HepG2 (cell line): ENCODE results near the gene POLRMT. TPM values are rescaled to one million over a fixed set of nuclear protein-coding genes. Genes with fewer than 3 reads are reported as not detected.

Source experiments
- CCDC6 ChIP-seq: sonication (generic); formaldehyde crosslinking; IDR thresholded peaks from 2 replicates; pipeline ENCODE4 v1.8.1; 2022; ENCODE audit warnings: mild to moderate bottlenecking, missing genetic modification reagents, moderate library complexity
- HNRNPLL ChIP-seq: fragments of 200-400 bp; formaldehyde crosslinking; IDR thresholded peaks from 2 replicates; pipeline ENCODE4 v1.6.1; 2017; ENCODE audit warnings: mild to moderate bottlenecking, low read depth, low read length; ENCODE audit not compliant: poor library complexity, severe bottlenecking
- JARID2 ChIP-seq: sonication (generic); formaldehyde crosslinking; IDR thresholded peaks from 2 replicates; pipeline ENCODE4 v1.8.1; 2023; ENCODE audit warnings: missing genetic modification reagents, inconsistent platforms; ENCODE audit not compliant: insufficient replicate concordance
- POLR2AphosphoS5 ChIP-seq: IDR thresholded peaks from 2 replicates; pipeline ENCODE4 v1.6.1; 2012; ENCODE audit warnings: low read depth, low read length
- TBL1XR1 ChIP-seq: fragments of 150-350 bp; IDR thresholded peaks from 2 replicates; pipeline ENCODE4 v1.6.1; 2014; ENCODE audit warnings: borderline replicate concordance, low read length; ENCODE audit not compliant: partially characterized antibody
- ZNF143 ChIP-seq: sonication (generic); formaldehyde crosslinking; IDR thresholded peaks from 2 replicates; pipeline ENCODE4 v1.4.0; 2020; ENCODE audit warnings: missing genetic modification reagents
- ZNF253 ChIP-seq: sonication (generic); formaldehyde crosslinking; IDR thresholded peaks from 2 replicates; pipeline ENCODE4 v1.8.0; 2022; ENCODE audit warnings: mild to moderate bottlenecking, missing genetic modification reagents, borderline replicate concordance
- ZNF34 ChIP-seq: sonication (generic); formaldehyde crosslinking; IDR thresholded peaks from 2 replicates; pipeline ENCODE4 v1.4.0; 2020; ENCODE audit warnings: mild to moderate bottlenecking, missing genetic modification reagents, borderline replicate concordance
- ZNF589 ChIP-seq: sonication (generic); formaldehyde crosslinking; conservative IDR thresholded peaks from 2 replicates; pipeline ENCODE4 v1.8.0; 2022; ENCODE audit warnings: mild to moderate bottlenecking, moderate library complexity, missing genetic modification reagents
- ZNF703 ChIP-seq: sonication (generic); formaldehyde crosslinking; IDR thresholded peaks from 2 replicates; pipeline ENCODE4 v1.5.1; 2020; ENCODE audit warnings: missing genetic modification reagents, mild to moderate bottlenecking, moderate library complexity, borderline replicate concordance
- polyA plus RNA-seq, 8 experiments: library from polyadenylated mRNA; depleted of rRNA in 3 of 8; stranded (reverse) in 7 of 8; unstranded in 1 of 8; fragments of >200 nt; fragmentation: Illumina TruSeq in 4 of 8; extraction: Trizol in 4 of 8; gene quantifications; 2 replicates each; pipeline versions ENCODE4 v1.2.1 to v1.2.3, GENCODE V29; 2011 to 2016; ENCODE audit warnings: low read depth in 4 of 8, missing spikeins in 1 of 8, mixed read lengths in 1 of 8; ENCODE audit not compliant: insufficient read depth in 1 of 8
- total RNA-seq, 5 experiments: library from RNA; depleted of rRNA; stranded (reverse); fragments of >200 nt; fragmentation: Illumina TruSeq; extraction: Trizol; gene quantifications; 2 replicates each; pipeline ENCODE4 v1.2.3, GENCODE V29; 2016; ENCODE audit warnings: low read depth in 1 of 5
- TF ChIP-seq, protein P1 (sequence below): sonication (generic); formaldehyde crosslinking; IDR thresholded peaks from 2 replicates; pipeline ENCODE4 v1.4.0; 2020; ENCODE audit warnings: missing genetic modification reagents, borderline replicate concordance
- TF ChIP-seq, protein P2 (sequence below): sonication (generic); formaldehyde crosslinking; conservative IDR thresholded peaks from 2 replicates; pipeline ENCODE4 v1.5.0; 2020; ENCODE audit warnings: missing genetic modification reagents
- TF ChIP-seq, protein P3 (sequence below), 2 experiments: fragments of 450-650 bp in 1 of 2; sonication (generic) in 1 of 2; formaldehyde crosslinking; IDR thresholded peaks; 2 replicates each; pipeline versions ENCODE4 v1.5.0 to v1.8.0; 2020 to 2022; ENCODE audit warnings: mild to moderate bottlenecking in 1 of 2, missing genetic modification reagents in 1 of 2
- TF ChIP-seq, protein P4 (sequence below): IDR thresholded peaks from 2 replicates; pipeline ENCODE4 v1.6.1; 2012; ENCODE audit warnings: inconsistent platforms
- TF ChIP-seq, protein P5 (sequence below): sonication (generic); formaldehyde crosslinking; IDR thresholded peaks from 2 replicates; pipeline ENCODE4 v1.8.1; 2023; ENCODE audit warnings: mild to moderate bottlenecking, inconsistent platforms, moderate library complexity, missing genetic modification reagents, borderline replicate concordance
- TF ChIP-seq, protein P6 (sequence below): sonication (generic); formaldehyde crosslinking; IDR thresholded peaks from 2 replicates; pipeline ENCODE4 v1.4.0; 2020; ENCODE audit warnings: mild to moderate bottlenecking, low read depth, missing genetic modification reagents
- TF ChIP-seq, protein P7 (sequence below): IDR thresholded peaks from 2 replicates; pipeline ENCODE4 v1.6.1; 2016; ENCODE audit warnings: control low read depth

POLRMT gene
- total and polyA plus RNA-seq, 2 of the 13 experiments (the other 11 are each of a cell fraction or from before 2014, with no cell fraction given), result 78.0 to 101 TPM

DNA sequence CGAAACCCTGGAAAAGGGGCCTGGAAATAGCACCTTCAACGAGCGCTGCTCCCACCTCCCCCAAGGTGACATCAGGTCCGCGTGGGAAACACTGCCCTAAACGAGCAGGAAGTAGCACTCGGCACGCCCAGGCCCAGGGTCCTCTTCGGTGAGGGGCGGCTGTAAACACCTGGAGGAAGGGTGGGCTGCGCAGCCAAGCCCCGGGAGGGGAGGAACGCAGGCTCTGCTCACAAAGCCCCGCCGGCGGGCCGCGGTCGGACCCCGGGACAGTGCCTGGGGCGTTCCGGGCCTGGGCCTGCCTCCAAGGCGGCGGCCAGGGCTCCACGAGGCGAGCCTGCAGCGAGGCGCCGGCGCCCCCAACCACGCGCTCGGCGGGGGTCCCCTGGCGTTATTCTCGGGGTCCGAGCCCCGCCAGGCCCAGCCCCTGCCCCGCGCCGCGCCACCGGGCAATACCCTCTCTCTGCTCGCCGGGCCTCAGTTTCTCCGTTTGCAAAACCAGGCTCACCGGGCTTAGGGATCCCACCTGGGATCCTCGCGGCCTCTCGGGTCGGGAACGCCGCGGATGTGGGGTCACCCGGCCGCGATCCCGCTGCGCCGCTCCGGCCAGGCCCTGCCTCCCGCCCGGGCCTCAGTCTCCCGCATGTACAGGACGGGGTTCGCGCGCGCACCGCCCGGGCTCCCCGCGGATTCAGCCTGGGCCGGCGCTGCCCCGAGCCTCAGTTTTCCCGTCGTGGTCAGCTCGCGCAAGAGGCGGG is 29.0 kb upstream of the POLRMT start (continued):
- TF ChIP-seq ZNF253 (CRISPR knock-in tag) (no peak), CCDC6 (CRISPR knock-in tag) (no peak), POLR2AphosphoS5 (peak; percentile 33; the same call in 1 of the 2 replicates), ZNF143 (CRISPR knock-in tag) (peak; percentile 70), ZNF589 (CRISPR knock-in tag) (no peak), HNRNPLL (no peak), TBL1XR1 (no peak), ZNF703 (CRISPR knock-in tag) (no peak), JARID2 (no peak), ZNF34 (CRISPR knock-in tag) (no peak)
- TF ChIP-seq, protein P1, sequence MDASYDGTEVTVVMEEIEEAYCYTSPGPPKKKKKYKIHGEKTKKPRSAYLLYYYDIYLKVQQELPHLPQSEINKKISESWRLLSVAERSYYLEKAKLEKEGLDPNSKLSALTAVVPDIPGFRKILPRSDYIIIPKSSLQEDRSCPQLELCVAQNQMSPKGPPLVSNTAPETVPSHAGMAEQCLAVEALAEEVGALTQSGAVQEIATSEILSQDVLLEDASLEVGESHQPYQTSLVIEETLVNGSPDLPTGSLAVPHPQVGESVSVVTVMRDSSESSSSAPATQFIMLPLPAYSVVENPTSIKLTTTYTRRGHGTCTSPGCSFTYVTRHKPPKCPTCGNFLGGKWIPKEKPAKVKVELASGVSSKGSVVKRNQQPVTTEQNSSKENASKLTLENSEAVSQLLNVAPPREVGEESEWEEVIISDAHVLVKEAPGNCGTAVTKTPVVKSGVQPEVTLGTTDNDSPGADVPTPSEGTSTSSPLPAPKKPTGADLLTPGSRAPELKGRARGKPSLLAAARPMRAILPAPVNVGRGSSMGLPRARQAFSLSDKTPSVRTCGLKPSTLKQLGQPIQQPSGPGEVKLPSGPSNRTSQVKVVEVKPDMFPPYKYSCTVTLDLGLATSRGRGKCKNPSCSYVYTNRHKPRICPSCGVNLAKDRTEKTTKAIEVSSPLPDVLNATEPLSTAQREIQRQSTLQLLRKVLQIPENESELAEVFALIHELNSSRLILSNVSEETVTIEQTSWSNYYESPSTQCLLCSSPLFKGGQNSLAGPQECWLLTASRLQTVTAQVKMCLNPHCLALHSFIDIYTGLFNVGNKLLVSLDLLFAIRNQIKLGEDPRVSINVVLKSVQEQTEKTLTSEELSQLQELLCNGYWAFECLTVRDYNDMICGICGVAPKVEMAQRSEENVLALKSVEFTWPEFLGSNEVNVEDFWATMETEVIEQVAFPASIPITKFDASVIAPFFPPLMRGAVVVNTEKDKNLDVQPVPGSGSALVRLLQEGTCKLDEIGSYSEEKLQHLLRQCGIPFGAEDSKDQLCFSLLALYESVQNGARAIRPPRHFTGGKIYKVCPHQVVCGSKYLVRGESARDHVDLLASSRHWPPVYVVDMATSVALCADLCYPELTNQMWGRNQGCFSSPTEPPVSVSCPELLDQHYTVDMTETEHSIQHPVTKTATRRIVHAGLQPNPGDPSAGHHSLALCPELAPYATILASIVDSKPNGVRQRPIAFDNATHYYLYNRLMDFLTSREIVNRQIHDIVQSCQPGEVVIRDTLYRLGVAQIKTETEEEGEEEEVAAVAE, result no peak
- TF ChIP-seq, protein P2, sequence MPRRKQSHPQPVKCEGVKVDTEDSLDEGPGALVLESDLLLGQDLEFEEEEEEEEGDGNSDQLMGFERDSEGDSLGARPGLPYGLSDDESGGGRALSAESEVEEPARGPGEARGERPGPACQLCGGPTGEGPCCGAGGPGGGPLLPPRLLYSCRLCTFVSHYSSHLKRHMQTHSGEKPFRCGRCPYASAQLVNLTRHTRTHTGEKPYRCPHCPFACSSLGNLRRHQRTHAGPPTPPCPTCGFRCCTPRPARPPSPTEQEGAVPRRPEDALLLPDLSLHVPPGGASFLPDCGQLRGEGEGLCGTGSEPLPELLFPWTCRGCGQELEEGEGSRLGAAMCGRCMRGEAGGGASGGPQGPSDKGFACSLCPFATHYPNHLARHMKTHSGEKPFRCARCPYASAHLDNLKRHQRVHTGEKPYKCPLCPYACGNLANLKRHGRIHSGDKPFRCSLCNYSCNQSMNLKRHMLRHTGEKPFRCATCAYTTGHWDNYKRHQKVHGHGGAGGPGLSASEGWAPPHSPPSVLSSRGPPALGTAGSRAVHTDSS, result no peak
- TF ChIP-seq, protein P3, sequence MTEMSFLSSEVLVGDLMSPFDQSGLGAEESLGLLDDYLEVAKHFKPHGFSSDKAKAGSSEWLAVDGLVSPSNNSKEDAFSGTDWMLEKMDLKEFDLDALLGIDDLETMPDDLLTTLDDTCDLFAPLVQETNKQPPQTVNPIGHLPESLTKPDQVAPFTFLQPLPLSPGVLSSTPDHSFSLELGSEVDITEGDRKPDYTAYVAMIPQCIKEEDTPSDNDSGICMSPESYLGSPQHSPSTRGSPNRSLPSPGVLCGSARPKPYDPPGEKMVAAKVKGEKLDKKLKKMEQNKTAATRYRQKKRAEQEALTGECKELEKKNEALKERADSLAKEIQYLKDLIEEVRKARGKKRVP (CRISPR knock-in tag; IDR thresholded peaks at IDR 0.05), result no peak
- TF ChIP-seq, protein P4, sequence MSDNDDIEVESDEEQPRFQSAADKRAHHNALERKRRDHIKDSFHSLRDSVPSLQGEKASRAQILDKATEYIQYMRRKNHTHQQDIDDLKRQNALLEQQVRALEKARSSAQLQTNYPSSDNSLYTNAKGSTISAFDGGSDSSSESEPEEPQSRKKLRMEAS, result peak; percentile 84
- TF ChIP-seq, protein P5, sequence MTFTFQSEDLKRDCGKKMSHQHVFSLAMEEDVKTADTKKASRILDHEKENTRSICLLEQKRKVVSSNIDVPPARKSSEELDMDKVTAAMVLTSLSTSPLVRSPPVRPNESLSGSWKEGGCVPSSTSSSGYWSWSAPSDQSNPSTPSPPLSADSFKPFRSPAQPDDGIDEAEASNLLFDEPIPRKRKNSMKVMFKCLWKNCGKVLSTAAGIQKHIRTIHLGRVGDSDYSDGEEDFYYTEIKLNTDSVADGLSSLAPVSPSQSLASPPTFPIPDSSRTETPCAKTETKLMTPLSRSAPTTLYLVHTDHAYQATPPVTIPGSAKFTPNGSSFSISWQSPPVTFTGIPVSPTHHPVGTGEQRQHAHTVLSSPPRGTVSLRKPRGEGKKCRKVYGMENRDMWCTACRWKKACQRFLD, result no peak
- TF ChIP-seq, protein P6, sequence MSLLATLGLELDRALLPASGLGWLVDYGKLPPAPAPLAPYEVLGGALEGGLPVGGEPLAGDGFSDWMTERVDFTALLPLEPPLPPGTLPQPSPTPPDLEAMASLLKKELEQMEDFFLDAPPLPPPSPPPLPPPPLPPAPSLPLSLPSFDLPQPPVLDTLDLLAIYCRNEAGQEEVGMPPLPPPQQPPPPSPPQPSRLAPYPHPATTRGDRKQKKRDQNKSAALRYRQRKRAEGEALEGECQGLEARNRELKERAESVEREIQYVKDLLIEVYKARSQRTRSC (CRISPR knock-in tag), result no peak
- TF ChIP-seq, protein P7, sequence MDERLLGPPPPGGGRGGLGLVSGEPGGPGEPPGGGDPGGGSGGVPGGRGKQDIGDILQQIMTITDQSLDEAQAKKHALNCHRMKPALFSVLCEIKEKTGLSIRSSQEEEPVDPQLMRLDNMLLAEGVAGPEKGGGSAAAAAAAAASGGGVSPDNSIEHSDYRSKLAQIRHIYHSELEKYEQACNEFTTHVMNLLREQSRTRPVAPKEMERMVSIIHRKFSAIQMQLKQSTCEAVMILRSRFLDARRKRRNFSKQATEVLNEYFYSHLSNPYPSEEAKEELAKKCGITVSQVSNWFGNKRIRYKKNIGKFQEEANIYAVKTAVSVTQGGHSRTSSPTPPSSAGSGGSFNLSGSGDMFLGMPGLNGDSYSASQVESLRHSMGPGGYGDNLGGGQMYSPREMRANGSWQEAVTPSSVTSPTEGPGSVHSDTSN (CRISPR knock-in tag), result no peak
